ENCODE results near the gene MYO7A.

- no peak for TF ChIP-seq CTCF (conservative IDR thresholded peaks at IDR 0.05; ENCODE audit: low read depth, low read length)
- no peak for TF ChIP-seq USF2 (IDR thresholded peaks at IDR 0.05; ENCODE audit: low read depth, low read length)
- TF ChIP-seq POLR2A (IDR thresholded peaks at IDR 0.05; ENCODE audit: low read depth, low read length): no peak
- TF ChIP-seq CEBPB (IDR thresholded peaks at IDR 0.05; ENCODE audit: low read depth, low read length): no peak
- TF ChIP-seq ELK1 (IDR thresholded peaks at IDR 0.05; ENCODE audit: borderline replicate concordance, low read depth, low read length): no peak
- TF ChIP-seq CHD1 (IDR thresholded peaks at IDR 0.05; ENCODE audit: low read depth, low read length): no peak
- TF ChIP-seq RAD21 (IDR thresholded peaks at IDR 0.05; ENCODE audit: low read length): no peak
- no peak for TF ChIP-seq RFX5 (IDR thresholded peaks at IDR 0.05; ENCODE audit: low read depth, low read length)
- no peak for TF ChIP-seq MAZ (IDR thresholded peaks at IDR 0.05; ENCODE audit: borderline replicate concordance, low read depth, low read length)
- no peak for TF ChIP-seq MAFK (IDR thresholded peaks at IDR 0.05; ENCODE audit: low read depth, low read length)
- no peak for TF ChIP-seq BHLHE40 (IDR thresholded peaks at IDR 0.05; ENCODE audit: low read depth, low read length)
- TF ChIP-seq RCOR1 (IDR thresholded peaks at IDR 0.05; ENCODE audit: insufficient replicate concordance, low read length): no peak
- TF ChIP-seq NFE2L2 (IDR thresholded peaks at IDR 0.05; ENCODE audit: low read depth, low read length): no peak
- TF ChIP-seq SMC3 (IDR thresholded peaks at IDR 0.05; ENCODE audit: low read depth, low read length): no peak
Observed at GRCh38 chr11:77212314-77213007, 84.4 kb downstream of the MYO7A start.
